ENCODE results near the gene MUC4.

DNA sequence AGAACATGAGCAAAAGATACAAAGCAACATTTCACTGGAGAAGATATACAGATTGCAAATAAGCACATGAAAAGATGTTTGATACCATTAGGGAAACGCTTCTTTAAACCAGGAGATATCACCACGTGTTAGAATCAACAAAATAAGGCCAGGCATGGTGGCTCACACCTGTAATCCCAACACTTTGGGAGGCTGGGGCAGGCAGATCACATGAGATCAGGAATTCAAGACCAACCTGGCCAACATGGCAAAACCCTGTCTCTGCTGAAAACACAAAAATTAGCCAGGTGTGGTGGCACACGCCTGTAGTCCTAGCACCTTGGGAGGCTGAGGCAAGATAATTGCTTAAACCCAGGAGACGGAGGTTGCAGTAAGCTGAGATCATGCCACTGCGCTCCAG lies 111.4 kb downstream of the MUC4 start:
- TF ChIP-seq, protein P1, sequence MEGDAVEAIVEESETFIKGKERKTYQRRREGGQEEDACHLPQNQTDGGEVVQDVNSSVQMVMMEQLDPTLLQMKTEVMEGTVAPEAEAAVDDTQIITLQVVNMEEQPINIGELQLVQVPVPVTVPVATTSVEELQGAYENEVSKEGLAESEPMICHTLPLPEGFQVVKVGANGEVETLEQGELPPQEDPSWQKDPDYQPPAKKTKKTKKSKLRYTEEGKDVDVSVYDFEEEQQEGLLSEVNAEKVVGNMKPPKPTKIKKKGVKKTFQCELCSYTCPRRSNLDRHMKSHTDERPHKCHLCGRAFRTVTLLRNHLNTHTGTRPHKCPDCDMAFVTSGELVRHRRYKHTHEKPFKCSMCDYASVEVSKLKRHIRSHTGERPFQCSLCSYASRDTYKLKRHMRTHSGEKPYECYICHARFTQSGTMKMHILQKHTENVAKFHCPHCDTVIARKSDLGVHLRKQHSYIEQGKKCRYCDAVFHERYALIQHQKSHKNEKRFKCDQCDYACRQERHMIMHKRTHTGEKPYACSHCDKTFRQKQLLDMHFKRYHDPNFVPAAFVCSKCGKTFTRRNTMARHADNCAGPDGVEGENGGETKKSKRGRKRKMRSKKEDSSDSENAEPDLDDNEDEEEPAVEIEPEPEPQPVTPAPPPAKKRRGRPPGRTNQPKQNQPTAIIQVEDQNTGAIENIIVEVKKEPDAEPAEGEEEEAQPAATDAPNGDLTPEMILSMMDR (IDR thresholded peaks at IDR 0.05): no peak
- no peak for TF ChIP-seq POLR2A (IDR thresholded peaks at IDR 0.05)
- TF ChIP-seq EP300 (IDR thresholded peaks at IDR 0.05): no peak
